GM13977 (cell line): ENCODE measurements around the gene LUM.

Source experiments
- DNase-seq: peaks from one replicate; pipeline ENCODE4 v3.0.0; 2012; ENCODE audit warnings: low spot score
- in situ Hi-C: fragments of 300-500 bp; cut with MboI; formaldehyde crosslinking; loops from one replicate; pipeline ENCODE4 v1.12.0; 2022; ENCODE audit warnings: low sequenced_read_pairs, low pct_unique_long_range_greater_than_20kb, mixed read lengths, inconsistent platforms; ENCODE audit not compliant: unreplicated experiment
- TF ChIP-seq, protein P1 (sequence below): IDR thresholded peaks from 2 replicates; pipeline ENCODE4 v1.5.1; 2012; ENCODE audit warnings: mild to moderate bottlenecking, control low read depth; ENCODE audit not compliant: insufficient read depth; ENCODE audit errors: extremely low read depth, missing control alignments

LUM gene

GRCh38 chr12:91111366-91112325 lies at the start of gene LUM:
LUM (minus strand) TSS chr12:91111494; CDS start chr12:91108979, 2,515 bp downstream.
- in situ Hi-C loops, result no loop called here
- TF ChIP-seq, protein P1, sequence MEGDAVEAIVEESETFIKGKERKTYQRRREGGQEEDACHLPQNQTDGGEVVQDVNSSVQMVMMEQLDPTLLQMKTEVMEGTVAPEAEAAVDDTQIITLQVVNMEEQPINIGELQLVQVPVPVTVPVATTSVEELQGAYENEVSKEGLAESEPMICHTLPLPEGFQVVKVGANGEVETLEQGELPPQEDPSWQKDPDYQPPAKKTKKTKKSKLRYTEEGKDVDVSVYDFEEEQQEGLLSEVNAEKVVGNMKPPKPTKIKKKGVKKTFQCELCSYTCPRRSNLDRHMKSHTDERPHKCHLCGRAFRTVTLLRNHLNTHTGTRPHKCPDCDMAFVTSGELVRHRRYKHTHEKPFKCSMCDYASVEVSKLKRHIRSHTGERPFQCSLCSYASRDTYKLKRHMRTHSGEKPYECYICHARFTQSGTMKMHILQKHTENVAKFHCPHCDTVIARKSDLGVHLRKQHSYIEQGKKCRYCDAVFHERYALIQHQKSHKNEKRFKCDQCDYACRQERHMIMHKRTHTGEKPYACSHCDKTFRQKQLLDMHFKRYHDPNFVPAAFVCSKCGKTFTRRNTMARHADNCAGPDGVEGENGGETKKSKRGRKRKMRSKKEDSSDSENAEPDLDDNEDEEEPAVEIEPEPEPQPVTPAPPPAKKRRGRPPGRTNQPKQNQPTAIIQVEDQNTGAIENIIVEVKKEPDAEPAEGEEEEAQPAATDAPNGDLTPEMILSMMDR, result no peak
- no peak for DNase-seq

GRCh38 chr12:91161009-91161408 lies 49.7 kb upstream of the LUM start:
- DNase-seq, result no peak
- in situ Hi-C loops, result no loop called here
- TF ChIP-seq, protein P1, result no peak

- in situ Hi-C loops, result no loop called here
- no peak for DNase-seq
- TF ChIP-seq, protein P1, result no peak
These were observed 44.7 kb upstream of the LUM start for GRCh38 chr12:91155990-91156389.

DNA sequence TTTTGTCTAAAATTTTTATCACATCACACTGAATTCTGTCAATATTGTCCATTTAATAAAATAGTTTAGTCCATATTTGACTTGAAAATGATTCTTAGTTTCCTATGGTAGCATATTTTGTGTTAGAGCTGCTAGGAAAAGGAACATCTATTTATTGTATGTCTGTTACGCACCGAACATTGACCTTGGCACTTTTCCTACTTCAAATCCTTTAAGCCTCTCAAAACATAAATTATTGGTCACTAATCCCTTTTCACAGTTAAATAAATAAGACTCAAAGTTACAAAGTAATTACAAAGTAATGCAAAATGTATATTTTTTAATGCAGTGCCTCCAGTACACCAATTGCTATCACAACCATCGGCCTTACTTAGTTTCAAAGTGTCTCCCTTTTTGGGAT lies 42.8 kb upstream of the LUM start:
- DNase-seq, result no peak
- TF ChIP-seq, protein P1, result no peak
- in situ Hi-C loops, result no loop called here

DNA sequence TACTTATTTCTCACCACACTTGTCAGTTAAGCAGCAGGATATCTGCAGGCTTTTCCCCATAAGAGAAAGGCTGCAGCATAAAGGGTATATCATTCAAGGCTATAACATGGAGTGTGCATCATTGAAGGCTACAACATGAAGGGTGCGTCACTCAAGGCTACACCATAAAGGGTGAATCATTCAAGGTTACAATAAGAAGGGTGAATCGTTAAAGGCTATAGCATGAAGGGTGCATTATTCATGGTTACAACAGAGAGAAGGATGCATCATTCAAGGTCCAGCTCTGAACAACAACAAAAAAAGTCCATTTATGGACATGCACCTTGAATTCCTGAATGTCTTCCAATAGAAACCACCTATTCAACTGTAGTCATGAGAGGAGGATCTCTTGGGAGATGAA lies 32.8 kb upstream of the LUM start:
- in situ Hi-C loops, result no loop called here
- TF ChIP-seq, protein P1, result no peak
- DNase-seq, result no peak

DNA sequence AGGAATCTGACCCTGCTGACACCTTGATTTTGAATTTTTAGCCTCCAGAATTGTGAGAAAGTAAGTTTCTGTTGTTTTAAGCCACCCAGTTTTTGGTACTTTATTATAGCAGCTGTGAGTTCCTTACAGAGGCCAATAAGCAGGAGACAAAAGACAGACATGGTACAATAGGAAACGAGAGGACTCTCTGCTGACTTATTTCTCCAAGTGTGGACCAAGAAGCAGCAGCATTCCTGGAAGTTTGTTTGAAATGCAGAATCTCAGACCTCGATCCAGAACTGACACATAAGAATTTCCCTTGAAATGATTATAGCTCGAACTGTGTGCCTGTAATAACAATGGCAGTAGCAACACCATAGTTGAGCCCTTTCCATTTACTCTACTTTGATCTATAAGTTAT lies 31.9 kb upstream of the LUM start:
- no peak for DNase-seq
- in situ Hi-C loops, result no loop called here
- TF ChIP-seq, protein P1, result no peak
